BE2C (cell line): ENCODE data around the gene AMPD1.

Experiments
- DNase-seq: peaks from one replicate; pipeline ENCODE4 v3.0.0-alpha.2; 2020
- H3K27me3 ChIP-seq: fragments of 250-450 bp; sonication (Bioruptor Pico); 2 replicates; pipeline ENCODE4 v1.5.1; 2020; ENCODE audit warnings: mild to moderate bottlenecking
- H3K36me3 ChIP-seq: fragments of 250-450 bp; sonication (Bioruptor Pico); 2 replicates; pipeline ENCODE4 v1.5.1; 2020; ENCODE audit warnings: mild to moderate bottlenecking
- H3K4me1 ChIP-seq: fragments of 250-450 bp; sonication (Bioruptor Pico); 2 replicates; pipeline ENCODE4 v1.5.1; 2020
- H3K4me3 ChIP-seq: 2 replicates; pipeline ENCODE4 v1.5.1; 2011; ENCODE audit warnings: low read depth, low read length
- H3K9me3 ChIP-seq: fragments of 250-450 bp; sonication (Bioruptor Pico); 2 replicates; pipeline ENCODE4 v1.5.1; 2020
- TF ChIP-seq, protein P1 (sequence below): IDR thresholded peaks from 2 replicates; pipeline ENCODE4 v1.5.1; 2012; ENCODE audit warnings: mild to moderate bottlenecking, low read depth, low read length

The AMPD1 gene

DNA sequence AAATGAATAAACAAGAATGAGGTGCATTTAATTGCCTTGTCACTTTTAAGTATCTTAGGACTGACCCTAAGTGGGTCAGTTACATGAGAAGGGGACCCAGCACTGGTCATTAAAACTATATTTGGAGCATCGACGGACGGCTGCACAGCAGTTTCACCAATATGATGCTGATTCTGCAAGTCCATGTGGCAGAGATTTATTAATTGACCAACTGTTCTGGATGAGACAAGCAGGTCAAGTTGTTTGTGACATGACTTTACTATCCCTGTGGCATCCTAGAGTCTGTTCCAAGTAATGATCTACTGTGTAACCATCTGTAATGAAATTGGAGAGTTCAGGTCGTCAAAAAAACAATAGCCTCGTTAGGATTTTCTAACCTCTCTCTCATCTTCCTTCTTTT is 9.5 kb downstream of the AMPD1 start:
- H3K4me1 ChIP-seq, result no peaks in the 10 kb centered on the region
- H3K27me3 ChIP-seq, result peaks cover 41% of the 10 kb centered on the region
- H3K4me3 ChIP-seq, result no peak overlapping the region
- H3K36me3 ChIP-seq, result no peaks in the 10 kb centered on the region
- DNase-seq, result no peak
- H3K9me3 ChIP-seq, result no peaks in the 10 kb centered on the region
- TF ChIP-seq, protein P1, sequence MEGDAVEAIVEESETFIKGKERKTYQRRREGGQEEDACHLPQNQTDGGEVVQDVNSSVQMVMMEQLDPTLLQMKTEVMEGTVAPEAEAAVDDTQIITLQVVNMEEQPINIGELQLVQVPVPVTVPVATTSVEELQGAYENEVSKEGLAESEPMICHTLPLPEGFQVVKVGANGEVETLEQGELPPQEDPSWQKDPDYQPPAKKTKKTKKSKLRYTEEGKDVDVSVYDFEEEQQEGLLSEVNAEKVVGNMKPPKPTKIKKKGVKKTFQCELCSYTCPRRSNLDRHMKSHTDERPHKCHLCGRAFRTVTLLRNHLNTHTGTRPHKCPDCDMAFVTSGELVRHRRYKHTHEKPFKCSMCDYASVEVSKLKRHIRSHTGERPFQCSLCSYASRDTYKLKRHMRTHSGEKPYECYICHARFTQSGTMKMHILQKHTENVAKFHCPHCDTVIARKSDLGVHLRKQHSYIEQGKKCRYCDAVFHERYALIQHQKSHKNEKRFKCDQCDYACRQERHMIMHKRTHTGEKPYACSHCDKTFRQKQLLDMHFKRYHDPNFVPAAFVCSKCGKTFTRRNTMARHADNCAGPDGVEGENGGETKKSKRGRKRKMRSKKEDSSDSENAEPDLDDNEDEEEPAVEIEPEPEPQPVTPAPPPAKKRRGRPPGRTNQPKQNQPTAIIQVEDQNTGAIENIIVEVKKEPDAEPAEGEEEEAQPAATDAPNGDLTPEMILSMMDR, result no peak

DNA sequence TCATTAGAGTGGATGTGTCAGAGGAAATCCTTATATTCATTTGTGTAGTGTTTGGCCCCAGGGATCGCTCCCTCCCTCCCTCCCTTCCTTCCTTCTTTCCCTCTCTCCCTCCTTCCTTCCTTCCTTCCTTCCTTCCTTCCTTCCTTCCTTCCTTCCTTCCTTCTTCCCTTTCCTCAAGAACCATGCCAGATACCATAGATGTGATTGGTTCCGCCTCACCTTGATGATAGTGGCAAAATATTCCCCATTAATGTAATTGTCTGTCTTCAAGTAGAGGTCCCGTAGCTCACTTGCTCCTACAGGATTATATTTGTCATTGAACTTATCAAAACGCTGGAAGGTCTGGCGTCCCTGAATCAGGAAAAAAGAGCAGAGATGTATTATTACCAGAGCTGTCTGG is 17.7 kb downstream of the AMPD1 start:
- no peaks in the 10 kb centered on the region for H3K36me3 ChIP-seq
- peaks cover 62% of the 10 kb centered on the region for H3K27me3 ChIP-seq
- TF ChIP-seq, protein P1, result no peak
- DNase-seq, result no peak
- no peak overlapping the region for H3K4me3 ChIP-seq
- no peaks in the 10 kb centered on the region for H3K4me1 ChIP-seq
- no peaks in the 10 kb centered on the region for H3K9me3 ChIP-seq

DNA sequence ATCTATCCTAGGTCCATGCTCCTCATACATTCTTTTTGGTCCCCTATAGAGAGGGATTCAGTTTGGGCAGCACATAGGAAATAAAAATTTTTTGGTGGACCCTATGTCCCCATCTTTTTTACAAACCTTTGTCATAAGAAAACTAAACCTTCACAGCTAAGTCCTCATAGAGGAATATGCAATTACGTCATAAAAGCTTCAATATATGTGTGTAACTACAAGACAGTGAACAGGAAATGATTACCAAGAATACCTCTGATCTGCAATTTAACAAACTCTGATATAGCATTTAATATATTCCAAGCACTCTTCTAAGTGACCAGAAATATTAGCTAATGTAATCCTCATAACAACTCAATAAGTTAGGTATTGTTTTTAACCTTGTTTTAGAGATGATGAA is 19.2 kb downstream of the AMPD1 start:
- no peak for DNase-seq
- no peaks in the 10 kb centered on the region for H3K9me3 ChIP-seq
- peaks cover 58% of the 10 kb centered on the region for H3K27me3 ChIP-seq
- H3K4me1 ChIP-seq, result no peaks in the 10 kb centered on the region
- TF ChIP-seq, protein P1, result no peak
- no peaks in the 10 kb centered on the region for H3K36me3 ChIP-seq
- no peak overlapping the region for H3K4me3 ChIP-seq

DNA sequence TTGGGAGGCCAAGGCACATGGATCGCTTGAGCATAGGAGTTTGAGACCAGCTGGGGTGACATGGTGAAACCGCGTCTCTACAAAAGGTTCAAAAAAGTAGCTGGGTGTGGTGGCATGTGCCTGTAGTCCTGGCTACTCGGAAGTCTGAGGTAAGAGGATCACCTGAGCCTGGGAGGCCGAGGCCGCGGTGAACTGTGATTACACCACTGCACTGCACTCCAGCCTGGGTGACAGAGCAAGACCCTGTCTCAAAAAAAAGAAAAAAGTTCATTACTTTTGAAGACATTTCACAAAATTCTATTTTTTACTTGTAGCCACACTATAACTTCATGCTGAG is 23.4 kb downstream of the AMPD1 start:
- H3K9me3 ChIP-seq, result no peaks in the 10 kb centered on the region
- TF ChIP-seq, protein P1, result no peak
- H3K4me3 ChIP-seq, result no peak overlapping the region
- no peak for DNase-seq
- H3K4me1 ChIP-seq, result no peaks in the 10 kb centered on the region
- no peaks in the 10 kb centered on the region for H3K36me3 ChIP-seq
- peaks cover 31% of the 10 kb centered on the region for H3K27me3 ChIP-seq

DNA sequence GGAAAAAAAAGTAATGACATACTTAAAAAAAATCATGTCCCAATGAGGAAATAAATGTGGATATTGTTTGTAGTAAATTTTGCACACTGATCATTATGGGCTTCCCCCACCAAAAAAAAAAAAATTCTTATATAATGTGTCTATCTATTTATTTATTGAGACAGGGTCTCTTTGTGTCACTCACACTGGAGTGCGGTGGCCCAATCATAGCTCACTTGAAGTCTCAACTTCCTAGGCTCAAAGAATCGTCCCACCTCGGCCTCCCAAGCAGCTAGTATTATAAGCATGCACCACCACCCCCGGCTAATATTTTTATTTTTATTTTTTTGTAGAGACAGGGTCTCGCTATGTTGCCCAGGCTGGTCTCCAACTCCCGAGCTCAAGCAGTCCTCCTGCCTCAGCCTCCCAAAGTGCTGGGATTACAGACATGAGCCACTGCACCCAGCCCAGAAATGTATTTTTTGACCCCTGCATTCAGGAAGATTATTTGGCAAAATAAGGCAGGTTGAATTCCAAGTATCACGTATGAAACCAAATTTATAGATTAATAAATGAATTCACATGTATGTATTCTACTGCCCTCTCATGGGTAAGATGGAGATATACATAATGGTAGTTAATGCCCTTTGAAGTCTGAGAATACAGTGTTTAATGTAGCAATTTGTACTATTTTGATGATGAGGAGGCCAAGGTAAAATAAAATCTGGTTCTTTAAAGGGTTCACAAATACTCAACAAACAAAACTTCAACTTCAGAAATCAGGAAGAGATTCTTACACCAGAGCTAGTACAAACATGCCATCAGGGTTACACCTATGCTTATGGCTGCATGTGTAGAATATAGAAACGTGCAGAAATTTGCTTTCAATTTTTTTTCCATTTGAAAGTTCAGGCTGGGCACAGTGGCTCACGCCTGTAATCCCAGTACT is 24.1 kb downstream of the AMPD1 start:
- Histone ChIP-seq H3K4me1 (no peaks in the 10 kb centered on the region), H3K36me3 (no peaks in the 10 kb centered on the region), H3K27me3 (peaks cover 30% of the 10 kb centered on the region), H3K9me3 (no peaks in the 10 kb centered on the region), H3K4me3 (no peak overlapping the region)
- TF ChIP-seq, protein P1, result no peak
- no peak for DNase-seq
